Neural progenitor cell (in vitro differentiated cells): Measurements from ENCODE around the gene PPP1R36. TPM values are rescaled to one million over a fixed set of nuclear protein-coding genes. Genes with fewer than 3 reads are reported as not detected.
A peak's percentile ranks its signal among the peaks of the same experiment; 100 is the strongest.

Experiments used
- DNase-seq: peaks from one replicate; pipeline ENCODE4 v3.0.0-alpha.2; 2016; ENCODE audit warnings: low spot score
- H2AFZ ChIP-seq: fragments of 200-600 bp; sonication (generic); replicated peaks from 2 replicates; pipeline ENCODE4 v1.6.1; 2016; ENCODE audit warnings: antibody characterized with exemption
- H3F3A ChIP-seq: fragments of 200-600 bp; sonication (generic); 2 replicates; pipeline ENCODE4 v1.6.1; 2016; ENCODE audit warnings: antibody characterized with exemption, low read depth
- H3K27ac ChIP-seq: fragments of 200-600 bp; sonication (generic); 2 replicates; pipeline ENCODE4 v1.5.1; 2016; ENCODE audit warnings: mild to moderate bottlenecking
- H3K27me3 ChIP-seq: fragments of 200-600 bp; sonication (generic); 2 replicates; pipeline ENCODE4 v1.6.1; 2016; ENCODE audit warnings: mild to moderate bottlenecking, moderate library complexity
- H3K36me3 ChIP-seq: fragments of 200-600 bp; sonication (generic); 2 replicates; pipeline ENCODE4 v1.5.1; 2016
- H3K4me1 ChIP-seq: fragments of 200-600 bp; sonication (generic); 2 replicates; pipeline ENCODE4 v1.6.1; 2016; ENCODE audit warnings: mixed run types
- H3K4me2 ChIP-seq: fragments of 200-600 bp; sonication (generic); 2 replicates; pipeline ENCODE4 v1.6.1; 2016
- H3K4me3 ChIP-seq: fragments of 200-600 bp; sonication (generic); 2 replicates; pipeline ENCODE4 v1.5.1; 2016
- H3K79me2 ChIP-seq: fragments of 200-600 bp; sonication (generic); 2 replicates; pipeline ENCODE4 v1.6.1; 2016; ENCODE audit warnings: low read depth
- H3K9ac ChIP-seq: fragments of 200-600 bp; sonication (generic); 2 replicates; pipeline ENCODE4 v1.6.1; 2016
- H3K9me3 ChIP-seq: fragments of 200-600 bp; sonication (generic); 2 replicates; pipeline ENCODE4 v1.5.1; 2016; ENCODE audit warnings: low read depth
- H4K20me1 ChIP-seq: fragments of 200-600 bp; sonication (generic); 2 replicates; pipeline ENCODE4 v1.6.1; 2016; ENCODE audit warnings: low read depth
- H3K27ac Mint-ChIP-seq: 3 replicates; pipeline ENCODE4 v1.8.0; 2021; ENCODE audit warnings: mixed read lengths
- H3K27me3 Mint-ChIP-seq: 2 replicates; pipeline ENCODE4 v1.8.0; 2022; ENCODE audit warnings: low read depth, mild to moderate bottlenecking, inconsistent platforms, moderate library complexity, mixed read lengths; ENCODE audit not compliant: insufficient read depth
- H3K36me3 Mint-ChIP-seq: 3 replicates; pipeline ENCODE4 v1.8.0; 2021; ENCODE audit warnings: mixed read lengths
- H3K4me1 Mint-ChIP-seq: 3 replicates; pipeline ENCODE4 v1.8.0; 2021; ENCODE audit warnings: mixed read lengths
- H3K4me3 Mint-ChIP-seq: 3 replicates; pipeline ENCODE4 v1.8.0; 2021; ENCODE audit warnings: mild to moderate bottlenecking, moderate library complexity, mixed read lengths
- H3K9me3 Mint-ChIP-seq: 3 replicates; pipeline ENCODE4 v1.8.0; 2020; ENCODE audit warnings: mixed read lengths
- CTCF ChIP-seq: fragments of 200-600 bp; sonication (generic); IDR thresholded peaks from 2 replicates; pipeline ENCODE4 v1.5.1; 2017; ENCODE audit warnings: antibody characterized with exemption, mild to moderate bottlenecking
- EZH2 ChIP-seq: fragments of 200-600 bp; sonication (generic); IDR thresholded peaks from 2 replicates; pipeline ENCODE4 v1.6.1; 2017; ENCODE audit warnings: antibody characterized with exemption, mild to moderate bottlenecking, moderate library complexity
- EZH2phosphoT487 ChIP-seq: fragments of 200-600 bp; sonication (generic); IDR thresholded peaks from 2 replicates; pipeline ENCODE4 v1.6.1; 2017; ENCODE audit warnings: antibody characterized with exemption
- total RNA-seq: library from RNA; depleted of rRNA; stranded (reverse); fragments of >200 nt; gene quantifications from 2 replicates; pipeline ENCODE4 v1.2.3, GENCODE V29; 2015; ENCODE audit warnings: low replicate concordance

The PPP1R36 gene
- total RNA-seq, 1 donor from 2014 or later: not detected

- no peaks in the 10 kb centered on the region for H3K9me3 Mint-ChIP-seq
- peaks cover 2% of the 10 kb centered on the region for H3K27me3 Mint-ChIP-seq
- H3K36me3 ChIP-seq: no peaks in the 10 kb centered on the region
- DNase-seq: no peak
- no peaks in the 10 kb centered on the region for H3K4me1 Mint-ChIP-seq
- no peaks in the 10 kb centered on the region for H4K20me1 ChIP-seq
- H3K4me3 ChIP-seq: no peak overlapping the region
- H3K4me3 Mint-ChIP-seq: no peak overlapping the region
- H3K36me3 Mint-ChIP-seq: no peaks in the 10 kb centered on the region
- H3K27ac ChIP-seq: no peak overlapping the region
- TF ChIP-seq EZH2phosphoT487 (no peak), EZH2 (no peak), CTCF (no peak)
- no peak overlapping the region for H2AFZ ChIP-seq
- no peaks in the 10 kb centered on the region for H3K9me3 ChIP-seq
- peak overlapping the region; percentile 31 for H3K27ac Mint-ChIP-seq
- H3K4me2 ChIP-seq: no peak overlapping the region
- no peaks in the 10 kb centered on the region for H3F3A ChIP-seq
- no peak overlapping the region for H3K9ac ChIP-seq
- H3K79me2 ChIP-seq: no peaks in the 10 kb centered on the region
- no peaks in the 10 kb centered on the region for H3K27me3 ChIP-seq
- H3K4me1 ChIP-seq: no peaks in the 10 kb centered on the region
These were observed 56.3 kb downstream of the PPP1R36 start for GRCh38 chr14:64605926-64606685.

GRCh38 chr14:64610049-64610746, 60.4 kb downstream of the PPP1R36 start:
- TF ChIP-seq CTCF: no peak
- no peak for TF ChIP-seq EZH2
- no peak for TF ChIP-seq EZH2phosphoT487
- Mint-ChIP-seq H3K4me1 (peaks cover 10% of the 10 kb centered on the region), H3K9me3 (no peaks in the 10 kb centered on the region), H3K4me3 (no peak overlapping the region), H3K36me3 (no peaks in the 10 kb centered on the region), H3K27ac (no peak overlapping the region), H3K27me3 (peaks cover 2% of the 10 kb centered on the region)
- Histone ChIP-seq H3K4me1 (no peaks in the 10 kb centered on the region), H3K27ac (no peak overlapping the region), H3K79me2 (no peaks in the 10 kb centered on the region), H3F3A (no peaks in the 10 kb centered on the region), H4K20me1 (no peaks in the 10 kb centered on the region), H3K36me3 (no peaks in the 10 kb centered on the region), H3K9me3 (no peaks in the 10 kb centered on the region), H3K27me3 (no peaks in the 10 kb centered on the region), H3K4me3 (no peak overlapping the region), H3K4me2 (no peak overlapping the region), H3K9ac (no peak overlapping the region), H2AFZ (no peak overlapping the region)
- DNase-seq: no peak

DNA sequence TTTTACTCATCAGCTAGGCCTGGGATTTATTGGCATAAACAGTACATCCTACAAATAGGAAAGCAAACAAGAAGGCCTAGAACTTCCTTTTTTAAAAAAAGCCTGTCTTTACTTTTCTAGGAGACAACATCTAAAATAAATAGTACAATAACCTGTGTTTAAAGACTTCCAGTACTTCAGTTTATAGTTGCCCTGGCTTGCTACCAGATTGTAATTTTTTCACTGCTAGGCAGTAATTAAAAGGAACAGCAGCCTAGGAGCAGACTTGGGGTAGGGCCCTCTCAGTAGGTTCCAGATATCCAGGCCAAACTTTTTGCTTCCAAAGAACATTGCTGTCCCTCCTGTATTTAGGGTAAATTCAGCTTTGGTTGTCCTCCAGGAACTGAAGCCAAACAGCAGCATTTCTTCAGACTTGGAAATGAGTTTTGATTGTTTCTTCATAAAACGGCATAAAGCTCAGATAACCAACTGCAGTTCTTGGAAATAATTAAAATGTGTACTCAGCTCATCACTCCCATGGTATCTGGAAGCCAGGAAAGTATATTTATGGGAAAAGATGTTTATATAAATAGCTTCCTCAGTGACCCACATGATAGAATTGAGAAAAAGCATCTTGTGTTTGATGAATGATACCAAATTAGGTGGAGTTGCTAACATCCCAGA, 61.7 kb downstream of the PPP1R36 start:
- Histone ChIP-seq H3K36me3 (no peaks in the 10 kb centered on the region), H3K79me2 (no peaks in the 10 kb centered on the region), H3K4me2 (no peak overlapping the region), H3K4me1 (no peaks in the 10 kb centered on the region), H3K4me3 (no peak overlapping the region), H3F3A (no peaks in the 10 kb centered on the region), H4K20me1 (no peaks in the 10 kb centered on the region), H3K9me3 (no peaks in the 10 kb centered on the region), H2AFZ (no peak overlapping the region), H3K27ac (no peak overlapping the region), H3K27me3 (no peaks in the 10 kb centered on the region), H3K9ac (no peak overlapping the region)
- TF ChIP-seq CTCF: no peak
- no peak for TF ChIP-seq EZH2phosphoT487
- no peak for TF ChIP-seq EZH2
- H3K36me3 Mint-ChIP-seq: no peaks in the 10 kb centered on the region
- no peak overlapping the region for H3K4me3 Mint-ChIP-seq
- H3K27ac Mint-ChIP-seq: no peak overlapping the region
- H3K4me1 Mint-ChIP-seq: peaks cover 12% of the 10 kb centered on the region
- H3K27me3 Mint-ChIP-seq: peaks cover 2% of the 10 kb centered on the region
- H3K9me3 Mint-ChIP-seq: no peaks in the 10 kb centered on the region
- no peak for DNase-seq
